NCI-H2227 treated with DMSO at 0.1 percent for 48 hours (cell line): Measurements from ENCODE around the gene NRDE2.
"Not testable (repeated sequence)": the region's sequence is repeated elsewhere in the genome, so short reads cannot be mapped to it uniquely, and the experiment has no call there.

Experiments
- DNase-seq: peaks from one replicate; lab custom pipeline; 2025; lab: John Stamatoyannopoulos, UW

The NRDE2 gene

DNA sequence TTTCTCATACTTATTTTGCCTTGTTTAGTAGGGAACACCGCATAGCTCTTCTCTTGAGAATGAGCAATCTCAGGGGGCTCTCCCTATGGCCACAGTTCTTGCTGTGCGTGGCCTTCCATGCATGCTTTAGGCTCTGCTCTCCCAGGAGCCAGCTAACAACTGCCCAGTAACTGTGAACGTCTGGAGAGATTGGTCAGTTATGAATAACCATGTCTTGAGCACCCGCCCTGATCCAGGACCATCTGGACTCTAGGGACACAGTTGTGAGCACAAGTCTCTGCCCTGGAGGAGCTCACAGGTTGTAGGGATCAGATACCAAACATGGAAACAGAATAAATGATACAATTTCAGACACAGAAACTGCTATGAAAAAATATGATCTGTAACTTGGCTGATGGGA is 63.3 kb downstream of the NRDE2 start:
- DNase-seq = no peak

DNA sequence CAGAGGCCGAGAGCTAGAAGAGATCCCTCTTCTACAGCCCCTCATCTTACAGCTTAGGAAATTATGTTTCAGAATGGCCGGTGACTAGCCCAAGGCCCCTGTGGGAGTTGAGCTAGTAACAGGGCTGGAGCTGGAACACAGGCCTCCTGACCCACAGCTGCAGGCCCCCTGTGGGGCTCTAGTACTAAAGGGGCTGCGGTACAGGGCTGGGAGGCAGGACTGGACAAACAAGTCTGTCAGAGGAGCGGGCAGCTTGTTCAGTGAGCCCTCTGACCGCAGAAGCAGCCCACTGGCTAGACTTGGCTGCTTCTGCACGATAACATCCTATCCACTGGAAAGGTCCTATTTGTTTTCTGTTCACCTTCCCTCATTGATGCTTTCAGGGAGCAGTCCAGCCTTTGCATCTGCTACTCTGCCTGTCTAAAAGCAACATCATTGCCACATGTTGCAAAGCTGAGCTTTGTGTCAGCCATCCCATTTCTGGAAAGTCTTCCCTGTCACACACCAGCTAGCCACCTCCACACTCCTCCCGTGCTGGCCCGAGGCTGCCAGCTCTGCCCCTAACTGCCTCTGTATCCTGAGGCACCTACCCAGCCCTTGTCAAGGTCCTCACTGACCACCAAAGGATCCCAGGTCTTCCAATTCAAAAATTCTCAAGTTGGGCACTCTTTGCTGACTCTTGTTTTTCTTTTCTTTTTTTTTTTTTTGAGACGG is 65.1 kb downstream of the NRDE2 start:
- DNase-seq = no peak

DNA sequence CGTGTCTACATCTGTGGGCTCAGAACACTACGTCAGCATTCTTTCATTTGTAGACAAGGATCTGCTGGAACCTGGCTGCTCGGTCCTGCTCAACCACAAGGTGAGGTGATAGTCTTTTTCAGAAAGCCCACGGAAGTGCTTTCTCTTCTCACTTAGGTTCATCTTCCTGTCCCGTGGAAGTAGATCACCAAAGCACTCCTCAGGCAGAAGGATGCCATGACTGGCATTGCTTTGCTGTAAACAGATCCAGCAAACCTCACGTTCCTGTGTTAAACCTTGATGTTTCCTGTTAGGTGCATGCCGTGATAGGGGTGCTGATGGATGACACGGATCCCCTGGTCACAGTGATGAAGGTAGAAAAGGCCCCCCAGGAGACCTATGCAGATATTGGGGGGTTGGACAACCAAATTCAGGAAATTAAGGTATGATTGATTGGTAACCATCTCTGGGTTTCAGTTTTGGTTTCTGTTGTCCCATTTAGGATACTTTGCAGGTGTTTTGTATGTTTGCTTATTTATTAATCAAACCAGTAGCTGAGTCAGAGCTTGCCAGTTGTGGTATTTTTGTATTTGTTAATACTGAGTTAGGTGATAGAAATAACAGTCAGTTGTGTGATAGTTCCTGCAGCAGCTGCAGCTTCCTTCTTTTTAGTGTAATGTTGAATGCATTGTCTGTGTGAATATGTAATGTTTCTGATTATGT is 67.8 kb downstream of the NRDE2 start:
- no peak for DNase-seq

DNA sequence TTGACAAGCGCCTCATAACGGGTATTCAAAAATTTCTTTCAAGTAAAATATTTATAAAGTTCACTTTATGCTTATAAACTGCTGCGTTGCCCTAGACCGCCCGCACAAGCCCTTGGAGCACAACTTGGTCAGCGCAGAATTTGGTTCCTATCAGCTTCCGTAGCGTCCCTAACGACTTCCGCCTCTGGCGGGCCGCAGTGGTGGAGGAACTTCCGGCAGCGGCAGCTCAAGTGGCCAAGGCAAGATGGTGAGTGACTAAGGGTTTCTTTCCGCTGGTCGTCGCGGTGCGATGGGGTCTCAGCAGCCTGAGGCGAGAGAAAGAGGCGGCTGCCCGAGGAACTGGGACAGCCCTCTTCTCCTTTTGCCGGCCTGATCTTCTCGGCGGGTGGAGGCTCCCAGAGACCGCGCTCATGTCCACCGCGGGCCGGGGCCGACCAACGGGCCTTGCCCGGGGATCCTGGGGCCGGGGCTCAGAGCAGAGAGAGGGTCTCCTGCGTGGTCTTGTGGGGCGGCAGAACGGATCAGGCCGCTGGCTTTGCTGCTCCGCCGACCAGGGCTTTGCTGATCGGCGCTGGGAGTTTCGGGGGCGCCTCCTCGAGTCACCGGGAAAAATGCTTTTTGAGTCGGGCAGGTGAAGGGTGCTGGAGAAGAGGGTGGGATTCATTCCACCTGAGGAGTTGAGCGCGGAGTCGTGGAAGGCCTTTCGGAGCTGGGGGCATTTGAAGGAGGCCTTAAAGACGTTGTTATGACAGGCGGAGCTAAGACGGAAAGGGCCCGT is 75.2 kb downstream of the NRDE2 start, which contains the start of gene PSMC1:
TSS of gene PSMC1 (plus strand) at position 200 of the 778 bp plus-strand sequence. CDS start at position 245, 45 bp downstream.
- peak; percentile 84 for DNase-seq

DNA sequence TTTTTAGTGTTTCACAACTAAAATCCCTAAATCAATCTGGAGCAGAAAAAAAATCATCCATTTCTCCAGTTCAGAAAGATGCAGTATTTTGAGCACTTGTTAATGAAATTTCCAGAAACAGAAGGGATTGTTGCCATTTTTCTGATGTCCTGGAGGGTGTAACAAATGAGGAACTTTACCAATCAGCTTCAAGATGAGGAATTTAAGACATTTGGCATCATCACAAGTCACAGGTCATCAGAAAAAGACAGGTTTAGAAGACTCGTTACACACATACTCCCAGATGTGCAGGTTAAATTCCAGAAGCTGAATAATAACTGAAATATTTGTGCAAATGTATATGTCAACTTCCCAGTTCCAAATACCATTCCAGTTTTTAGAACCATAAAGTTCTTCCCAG is 75.9 kb downstream of the NRDE2 start:
- no peak for DNase-seq

DNA sequence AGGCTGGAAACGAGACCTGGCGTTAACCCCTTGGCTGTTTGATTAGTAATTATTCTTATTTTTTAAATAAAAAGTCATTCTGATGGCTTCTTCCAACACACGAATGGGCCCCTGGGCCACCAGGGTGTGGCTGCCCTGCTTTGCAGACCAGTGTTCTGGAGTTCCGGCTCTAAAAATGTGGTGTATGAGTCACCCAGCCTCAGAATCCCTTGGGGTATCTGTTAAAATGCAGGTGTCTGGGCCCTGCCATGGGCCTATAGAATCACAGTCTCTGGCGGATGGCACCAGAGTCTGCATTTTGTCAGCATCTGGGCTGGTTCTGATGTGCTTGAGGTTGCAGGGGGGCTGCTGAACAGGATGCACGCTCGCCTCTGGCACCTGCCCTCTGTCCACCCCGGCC is 77.9 kb downstream of the NRDE2 start:
- DNase-seq = no peak

DNA sequence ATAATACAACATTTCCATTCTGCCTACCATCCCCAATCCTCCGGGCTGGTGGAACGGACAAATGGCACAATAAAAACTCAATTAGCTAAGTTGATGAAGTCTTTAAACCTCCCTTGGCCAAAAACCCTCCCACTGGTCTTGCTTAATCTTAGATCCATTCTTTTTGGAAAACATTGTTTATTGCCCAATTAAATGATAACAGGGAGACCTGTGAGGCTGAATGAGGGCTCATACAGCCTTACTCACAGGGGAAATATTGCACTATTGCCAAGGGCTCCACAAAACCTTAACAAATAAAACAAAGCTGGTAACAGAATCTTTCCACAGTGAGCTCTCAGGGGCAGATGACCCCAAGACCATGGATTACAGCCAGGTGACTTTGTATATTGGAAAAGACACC is 83.1 kb downstream of the NRDE2 start:
- no peak for DNase-seq

DNA sequence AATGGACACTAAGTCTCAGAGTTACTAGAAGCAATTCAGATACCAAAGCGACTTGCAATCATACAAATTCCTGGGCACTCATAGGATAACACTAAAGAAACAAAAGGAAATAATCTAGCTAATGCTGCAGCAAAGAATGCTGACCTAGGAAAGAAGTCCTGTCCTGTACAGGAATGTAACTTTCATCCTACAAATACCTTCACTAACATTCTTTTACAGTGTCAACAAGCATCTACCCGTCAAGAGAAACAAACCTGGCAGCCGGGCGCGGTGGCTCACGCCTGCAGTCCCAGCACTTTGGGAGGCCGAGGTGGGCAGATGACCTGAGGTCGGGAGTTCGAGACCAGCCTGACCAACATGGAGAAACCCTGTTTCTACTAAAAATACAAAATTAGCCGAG is 84.3 kb downstream of the NRDE2 start:
- DNase-seq = not testable (repeated sequence)

DNA sequence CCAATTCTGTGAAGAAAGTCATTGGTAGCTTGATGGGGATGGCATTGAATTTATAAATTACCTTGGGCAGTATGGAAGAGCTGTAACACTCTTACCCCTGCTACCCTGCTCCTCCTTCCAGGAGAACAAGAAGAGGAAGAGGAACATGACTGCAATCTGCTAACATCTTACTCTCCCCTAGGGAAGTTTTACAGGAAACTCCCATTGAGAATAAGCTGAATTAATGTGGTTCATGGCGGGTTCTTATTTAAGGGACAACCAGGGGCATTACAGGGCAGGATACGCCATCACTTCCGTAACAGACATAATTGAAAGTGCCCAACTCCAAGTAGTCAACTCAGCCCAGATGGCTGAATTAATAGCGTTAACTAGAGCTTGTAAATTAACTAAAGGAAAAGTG is 84.8 kb downstream of the NRDE2 start:
- no peak for DNase-seq

DNA sequence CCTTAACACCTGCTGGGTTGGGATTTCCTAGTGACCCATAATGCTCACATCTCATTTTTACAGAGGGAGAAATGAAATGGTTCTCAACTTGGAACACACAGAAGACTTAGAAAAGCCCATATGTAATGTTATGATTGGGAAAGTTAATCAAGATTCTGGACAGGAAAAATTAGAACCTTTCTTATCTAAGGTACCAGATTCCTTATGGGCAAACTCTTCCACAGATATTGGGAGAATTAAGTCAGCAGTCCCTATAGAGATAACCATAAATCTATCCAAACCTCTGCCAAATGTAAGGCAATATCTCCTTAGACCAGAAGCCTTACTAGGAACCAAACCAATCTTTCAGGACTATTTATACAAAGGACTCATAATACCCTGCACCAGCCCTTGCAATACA is 89.3 kb downstream of the NRDE2 start:
- no peak for DNase-seq

DNA sequence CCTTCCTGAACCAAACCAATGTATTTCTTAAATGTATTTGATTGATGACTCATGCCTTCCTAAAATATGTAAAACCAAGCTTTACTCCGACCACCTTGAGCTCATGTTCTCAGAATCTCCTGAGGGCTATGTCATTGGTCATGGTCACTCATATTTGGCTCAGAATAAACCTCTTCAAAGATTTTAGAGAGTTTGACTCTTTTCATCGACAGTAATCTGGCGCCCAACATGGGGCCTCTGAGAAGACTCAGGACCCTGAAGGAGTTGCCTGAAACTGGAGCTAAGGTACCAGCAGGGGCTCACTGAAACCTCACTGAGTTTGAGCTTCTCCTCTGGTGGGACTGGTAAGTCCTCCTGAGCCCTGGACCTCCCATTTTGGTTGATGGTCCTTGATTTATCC is 92.6 kb downstream of the NRDE2 start:
- DNase-seq = no peak

DNA sequence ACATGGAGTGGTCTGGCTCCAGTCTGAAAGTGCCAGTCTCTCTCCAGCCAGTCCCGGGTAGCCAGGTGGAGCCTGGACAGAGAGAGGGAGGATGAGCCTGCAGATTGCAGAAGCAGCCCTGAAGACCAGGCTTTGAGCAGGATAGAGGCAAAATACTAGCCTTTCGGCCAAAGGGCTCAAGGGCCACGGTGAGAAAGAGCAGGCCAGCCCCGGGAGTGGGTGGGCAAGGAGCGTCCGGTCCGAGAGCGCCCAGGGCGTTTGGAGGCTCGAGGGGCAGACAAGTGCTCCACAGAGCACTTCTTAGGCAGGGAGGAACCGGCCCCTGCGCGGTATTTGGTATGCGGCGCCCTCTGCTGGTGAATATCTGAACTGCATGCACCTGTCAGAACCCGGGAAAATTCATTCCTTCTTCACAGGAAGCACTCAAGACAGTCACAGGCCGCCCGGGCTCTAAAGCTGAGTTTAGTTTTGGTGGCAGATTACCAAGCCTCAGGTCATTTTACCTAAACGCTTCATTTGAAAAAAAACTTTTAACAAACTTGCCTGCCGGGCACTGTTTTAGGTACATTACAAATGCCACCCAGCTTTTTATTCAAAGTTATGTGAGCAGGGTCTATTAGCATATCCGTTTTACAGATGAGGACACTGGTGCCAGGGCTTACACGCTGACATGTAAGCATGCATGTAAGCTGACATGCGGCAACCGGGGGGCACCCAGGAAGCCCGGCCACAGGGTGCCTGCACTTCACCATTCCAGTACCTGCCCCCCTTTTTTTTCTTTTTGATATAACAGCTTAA is 96.4 kb downstream of the NRDE2 start:
- DNase-seq = peak; percentile 48

DNA sequence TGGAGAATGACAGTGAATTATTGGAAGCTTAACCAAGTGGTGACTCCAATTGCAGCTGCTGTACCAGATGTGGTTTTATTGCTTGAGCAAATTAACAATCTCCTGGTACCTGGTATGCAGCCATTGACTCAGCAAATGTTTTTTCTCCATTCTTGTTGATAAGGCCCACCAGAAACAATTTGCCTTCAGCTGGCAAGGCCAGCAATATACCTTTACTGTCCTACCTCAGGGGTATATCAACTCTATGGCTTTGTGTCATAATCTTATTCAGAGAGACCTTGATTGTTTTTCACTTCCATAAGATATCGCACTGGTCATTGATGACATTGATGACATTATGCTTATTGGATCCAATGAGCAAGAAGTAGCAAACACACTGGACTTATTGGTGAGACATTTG is 101.8 kb downstream of the NRDE2 start:
- DNase-seq = not testable (repeated sequence)

DNA sequence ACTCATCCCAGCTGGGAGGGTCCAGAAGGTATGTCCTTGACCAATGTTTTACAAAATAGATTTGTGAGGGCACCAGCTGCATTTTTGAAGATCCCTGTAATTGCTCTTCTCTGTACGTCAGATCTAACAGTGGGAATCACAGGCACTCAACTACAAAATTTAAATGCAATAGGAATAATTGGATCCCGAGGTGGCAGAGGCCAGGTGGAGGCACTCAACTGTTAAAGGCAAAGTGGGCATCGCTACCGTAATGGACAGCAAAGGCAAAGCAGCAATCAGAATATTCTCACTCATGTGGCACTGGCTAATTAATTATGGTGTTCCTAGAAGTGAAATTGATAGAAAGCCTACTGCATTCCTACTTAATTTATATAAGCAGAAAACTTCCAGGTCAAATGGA is 103.3 kb downstream of the NRDE2 start:
- no peak for DNase-seq
